ENCODE data around the gene NAALADL2. TPM values are rescaled to one million over a fixed set of nuclear protein-coding genes. Genes with fewer than 3 reads are reported as not detected.

The NAALADL2 gene
- polyA plus RNA-seq (ENCODE audit: insufficient read length): 5.9 TPM

- no peak for DNase-seq (ENCODE audit: low read depth)
Measured at GRCh38 chr3:174859114-174859735, at the start of gene NAALADL2. Gene NAALADL2 (plus strand): TSS chr3:174859334.

GRCh38 chr3:174810254-174810653 lies 48.9 kb upstream of the NAALADL2 start:
- DNase-seq (ENCODE audit: low read depth): no peak

GRCh38 chr3:174812172-174812862 lies 46.8 kb upstream of the NAALADL2 start:
- no peak for DNase-seq (ENCODE audit: low read depth)

- DNase-seq (ENCODE audit: low read depth): no peak
Measured at GRCh38 chr3:174815750-174816149, 43.4 kb upstream of the NAALADL2 start.

GRCh38 chr3:174820885-174821284 lies 38.2 kb upstream of the NAALADL2 start:
- no peak for DNase-seq (ENCODE audit: low read depth)

GRCh38 chr3:174821477-174821876 lies 37.7 kb upstream of the NAALADL2 start:
- DNase-seq (ENCODE audit: low read depth): no peak

- DNase-seq (ENCODE audit: low read depth): no peak
Measured at GRCh38 chr3:174822320-174822719, 36.8 kb upstream of the NAALADL2 start.

- DNase-seq (ENCODE audit: low read depth): no peak
Measured at GRCh38 chr3:174826069-174826468, 33.1 kb upstream of the NAALADL2 start.

- DNase-seq (ENCODE audit: low read depth): no peak
Measured at GRCh38 chr3:174844746-174845145, 14.4 kb upstream of the NAALADL2 start.

- no peak for DNase-seq (ENCODE audit: low read depth)
Measured at GRCh38 chr3:174846055-174846454, 13.1 kb upstream of the NAALADL2 start.

- no peak for DNase-seq (ENCODE audit: low read depth)
Measured at GRCh38 chr3:174854987-174855386, 4.1 kb upstream of the NAALADL2 start.

- DNase-seq (ENCODE audit: low read depth): no peak
Measured at GRCh38 chr3:174857301-174857700, 1.8 kb upstream of the NAALADL2 start.

- DNase-seq (ENCODE audit: low read depth): no peak
Measured at GRCh38 chr3:174858353-174858752, 781 bp upstream of the NAALADL2 start.

GRCh38 chr3:174859756-174860155 lies 622 bp downstream of the NAALADL2 start:
- no peak for DNase-seq (ENCODE audit: low read depth)

- DNase-seq (ENCODE audit: low read depth): no peak
Measured at GRCh38 chr3:174862101-174862500, 3.0 kb downstream of the NAALADL2 start.

- no peak for DNase-seq (ENCODE audit: low read depth)
Measured at GRCh38 chr3:174862666-174863065, 3.5 kb downstream of the NAALADL2 start.

GRCh38 chr3:174863488-174863887 lies 4.4 kb downstream of the NAALADL2 start:
- DNase-seq (ENCODE audit: low read depth): no peak

GRCh38 chr3:174869448-174869847 lies 10.3 kb downstream of the NAALADL2 start:
- peak; percentile 20 for DNase-seq (ENCODE audit: low read depth)

- no peak for DNase-seq (ENCODE audit: low read depth)
Measured at GRCh38 chr3:174873832-174874657, 14.9 kb downstream of the NAALADL2 start.

GRCh38 chr3:174882789-174883188 lies 23.7 kb downstream of the NAALADL2 start:
- DNase-seq (ENCODE audit: low read depth): no peak

GRCh38 chr3:174883881-174884675 lies 24.9 kb downstream of the NAALADL2 start:
- DNase-seq (ENCODE audit: low read depth): no peak

Data from forelimb muscle (tissue), 1 donor.